Upper lobe of left lung (tissue), 6 donors: Measurements from ENCODE around the gene CATSPERE. TPM values are rescaled to one million over a fixed set of nuclear protein-coding genes. Genes with fewer than 3 reads are reported as not detected.

Experiments
- ATAC-seq, 2 donors: fragments of 200-7000 bp; cut with Tn5 transposase; one replicate each; pipeline ENCODE4 v1.9.1; 2022; ENCODE audit warnings: mild to moderate bottlenecking in 2 of 2, moderate library complexity in 2 of 2; ENCODE audit not compliant: low FRiP score in 2 of 2
- DNase-seq, 2 donors: peaks; one replicate each; pipeline ENCODE4 v3.0.0-alpha.2; 2019 to 2020
- H3K27ac ChIP-seq, 4 donors: fragments of 200-600 bp; sonication (generic); one replicate each; pipeline ENCODE4 v1.5.1; 2016 to 2019
- H3K27me3 ChIP-seq, 4 donors: fragments of 200-600 bp; sonication (generic); one replicate each; pipeline ENCODE4 v1.5.1; 2017 to 2019
- H3K36me3 ChIP-seq, 4 donors: fragments of 200-600 bp; sonication (generic); one replicate each; pipeline ENCODE4 v1.5.1; 2016 to 2019
- H3K4me1 ChIP-seq, 4 donors: fragments of 200-600 bp; sonication (generic); one replicate each; pipeline ENCODE4 v1.5.1; 2018 to 2019
- H3K4me3 ChIP-seq, 4 donors: fragments of 200-600 bp; sonication (generic); one replicate each; pipeline ENCODE4 v1.5.1; 2017 to 2019; ENCODE audit warnings: mild to moderate bottlenecking in 2 of 4, moderate library complexity in 1 of 4
- H3K9me3 ChIP-seq, 4 donors: fragments of 200-600 bp; sonication (generic); one replicate each; pipeline ENCODE4 v1.5.1; 2018 to 2019
- CTCF ChIP-seq, 6 experiments: fragments of 450-650 bp in 4 of 6; fragments of 200-600 bp in 2 of 6; sonication (generic) in 2 of 6; IDR thresholded peaks; one replicate each; pipeline ENCODE4 v1.5.1; 2016 to 2019; ENCODE audit warnings: antibody characterized with exemption in 6 of 6
- EP300 ChIP-seq, 4 donors: sonication (generic); formaldehyde crosslinking; IDR thresholded peaks; one replicate each; pipeline ENCODE4 v1.5.1; 2017; ENCODE audit warnings: antibody characterized with exemption in 4 of 4, control low read depth in 2 of 4
- POLR2A ChIP-seq, 4 donors: fragments of 450-650 bp; IDR thresholded peaks; one replicate each; pipeline ENCODE4 v1.5.1; 2016 to 2017; ENCODE audit warnings: antibody characterized with exemption in 4 of 4, mild to moderate bottlenecking in 2 of 4
- POLR2AphosphoS5 ChIP-seq, 2 donors: sonication (generic); formaldehyde crosslinking; IDR thresholded peaks; one replicate each; pipeline ENCODE4 v1.5.1; 2017; ENCODE audit warnings: antibody characterized with exemption in 2 of 2
- WGBS, 2 donors: methylation state at CpG; one replicate each; pipeline ENCODE4 v1.1.5; 2017 to 2018; 5-methylcytosine and 5-hydroxymethylcytosine counted together
- total RNA-seq, 6 donors: library from RNA; depleted of rRNA in 4 of 6; stranded (reverse); fragments of >200 nt in 4 of 6; gene quantifications; one replicate each; pipeline versions ENCODE4 v1.1.0 to v1.2.1, GENCODE V29; 2016 to 2021
- donor health status: DM: no; HTN: no; CAD: no; lungs with moderate emphysema.
- donor health status: DM: no; HTN: yes; CAD: no; lungs with severe emphysema.

Gene CATSPERE
- total RNA-seq, 6 donors from 2014 or later: 0.91 to 2.4 (median 1.4) TPM; not detected in 1

GRCh38 chr1:244422174-244422573, 38.9 kb upstream of the CATSPERE start:
- no peak for ATAC-seq
- no peaks in the 10 kb centered on the region for H3K9me3 ChIP-seq
- WGBS, 2 donors: 75 to 93% methylated on average over 1 of the region's 1 CpG
- no peak overlapping the region for H3K27ac ChIP-seq
- no peak for DNase-seq
- no peaks in the 10 kb centered on the region for H3K4me1 ChIP-seq
- peaks cover 3 to 62% (median 17%) of the 10 kb centered on the region in 4 donors for H3K36me3 ChIP-seq
- no peak for TF ChIP-seq EP300 (IDR thresholded peaks at IDR 0.05)
- TF ChIP-seq POLR2A (IDR thresholded peaks at IDR 0.05): no peak
- TF ChIP-seq POLR2AphosphoS5 (IDR thresholded peaks at IDR 0.05): no peak
- TF ChIP-seq CTCF (IDR thresholded peaks at IDR 0.05): no peak
- no peaks in the 10 kb centered on the region for H3K27me3 ChIP-seq
- no peak overlapping the region for H3K4me3 ChIP-seq

- Histone ChIP-seq H3K4me1 (no peaks in the 10 kb centered on the region), H3K27me3 (no peaks in the 10 kb centered on the region), H3K4me3 (no peak overlapping the region), H3K9me3 (no peaks in the 10 kb centered on the region), H3K27ac (no peak overlapping the region), H3K36me3 (peaks cover 3 to 48% (median 10%) of the 10 kb centered on the region in 4 donors)
- WGBS, 2 donors: 72 to 75% methylated on average over 2 of the region's 2 CpGs
- TF ChIP-seq CTCF (IDR thresholded peaks at IDR 0.05) (no peak), EP300 (IDR thresholded peaks at IDR 0.05) (no peak), POLR2AphosphoS5 (IDR thresholded peaks at IDR 0.05) (no peak), POLR2A (IDR thresholded peaks at IDR 0.05) (no peak)
- no peak for DNase-seq
- ATAC-seq: no peak
Observed at GRCh38 chr1:244424649-244425334, 36.3 kb upstream of the CATSPERE start.

- no peak for DNase-seq
- no peaks in the 10 kb centered on the region for H3K27me3 ChIP-seq
- no peak for ATAC-seq
- TF ChIP-seq CTCF (IDR thresholded peaks at IDR 0.05) (no peak), EP300 (IDR thresholded peaks at IDR 0.05) (no peak), POLR2AphosphoS5 (IDR thresholded peaks at IDR 0.05) (no peak)
- no peaks in the 10 kb centered on the region for H3K4me1 ChIP-seq
- H3K27ac ChIP-seq: no peak overlapping the region
- H3K36me3 ChIP-seq: peaks cover 3 to 43% (median 7%) of the 10 kb centered on the region in 4 donors
- H3K4me3 ChIP-seq: no peak overlapping the region
- H3K9me3 ChIP-seq: no peaks in the 10 kb centered on the region
Observed at GRCh38 chr1:244427647-244428046, 33.4 kb upstream of the CATSPERE start.

- H3K27ac ChIP-seq: no peak overlapping the region
- 76 to 97% methylated on average over 3 of the region's 3 CpGs for WGBS, 2 donors
- TF ChIP-seq CTCF (IDR thresholded peaks at IDR 0.05) (no peak), POLR2A (IDR thresholded peaks at IDR 0.05) (no peak), POLR2AphosphoS5 (IDR thresholded peaks at IDR 0.05) (no peak), EP300 (IDR thresholded peaks at IDR 0.05) (no peak)
Observed at GRCh38 chr1:244429818-244430217, 31.3 kb upstream of the CATSPERE start.

GRCh38 chr1:244431166-244431565, 29.9 kb upstream of the CATSPERE start:
- ATAC-seq (no peak), DNase-seq (no peak)
- H3K9me3 ChIP-seq: no peaks in the 10 kb centered on the region
- TF ChIP-seq POLR2AphosphoS5 (IDR thresholded peaks at IDR 0.05): no peak
- TF ChIP-seq POLR2A (IDR thresholded peaks at IDR 0.05): no peak
- no peak for TF ChIP-seq EP300 (IDR thresholded peaks at IDR 0.05)
- no peak for TF ChIP-seq CTCF (IDR thresholded peaks at IDR 0.05)
- no peak overlapping the region for H3K4me3 ChIP-seq
- no peaks in the 10 kb centered on the region for H3K27me3 ChIP-seq
- peaks cover 0 to 50% (median 14%) of the 10 kb centered on the region in 4 donors for H3K36me3 ChIP-seq
- peaks cover 0 to 2% (median 0%) of the 10 kb centered on the region in 4 donors for H3K4me1 ChIP-seq
- H3K27ac ChIP-seq: no peak overlapping the region

More at GRCh38 chr1:244429818-244430217, 31.3 kb upstream of the CATSPERE start:
- no peak for DNase-seq
- Histone ChIP-seq H3K36me3 (peaks cover 0 to 40% (median 11%) of the 10 kb centered on the region in 4 donors), H3K27me3 (no peaks in the 10 kb centered on the region), H3K9me3 (no peaks in the 10 kb centered on the region), H3K4me1 (no peaks in the 10 kb centered on the region), H3K4me3 (no peak overlapping the region)
- no peak for ATAC-seq
